HepG2 (cell line): Measurements from ENCODE around the gene RNF6. TPM values are rescaled to one million over a fixed set of nuclear protein-coding genes. Genes with fewer than 3 reads are reported as not detected.

ENCODE experiments used
- CENPT ChIP-seq: sonication (generic); formaldehyde crosslinking; IDR thresholded peaks from 2 replicates; pipeline ENCODE4 v1.8.0; 2022; ENCODE audit warnings: low read depth, mild to moderate bottlenecking, moderate library complexity, missing genetic modification reagents
- FOXK1 ChIP-seq: sonication (generic); formaldehyde crosslinking; IDR thresholded peaks from 2 replicates; pipeline ENCODE4 v1.4.0; 2020; ENCODE audit warnings: low read depth, missing genetic modification reagents, borderline replicate concordance
- HNF4G ChIP-seq, 2 experiments: sonication (generic) in 1 of 2; formaldehyde crosslinking in 1 of 2; IDR thresholded peaks; 2 replicates each; pipeline versions ENCODE4 v1.4.0 to v1.6.1; 2011 to 2020; ENCODE audit warnings: borderline replicate concordance in 2 of 2, low read depth in 2 of 2, mild to moderate bottlenecking in 2 of 2, low read length in 1 of 2, missing genetic modification reagents in 1 of 2, moderate library complexity in 1 of 2
- HNRNPH1 ChIP-seq: fragments of 200-400 bp; formaldehyde crosslinking; optimal IDR thresholded peaks from 2 replicates; pipeline ENCODE3; 2017; ENCODE audit warnings: mild to moderate bottlenecking, low read depth, low read length
- KMT2B ChIP-seq: IDR thresholded peaks from 2 replicates; pipeline ENCODE4 v1.6.1; 2016; ENCODE audit warnings: missing genetic modification reagents, missing compliant biosample characterization
- MED8 ChIP-seq: sonication (generic); formaldehyde crosslinking; IDR thresholded peaks from 2 replicates; pipeline ENCODE4 v1.8.1; 2023; ENCODE audit warnings: mild to moderate bottlenecking, missing genetic modification reagents; ENCODE audit not compliant: insufficient replicate concordance
- NFIB ChIP-seq: sonication (generic); formaldehyde crosslinking; IDR thresholded peaks from 2 replicates; pipeline ENCODE4 v1.9.0; 2021; ENCODE audit warnings: missing genetic modification reagents, mild to moderate bottlenecking, borderline replicate concordance
- NR2F2 ChIP-seq: IDR thresholded peaks from 2 replicates; pipeline ENCODE4 v1.6.1; 2012; ENCODE audit warnings: low read depth, inconsistent platforms, borderline replicate concordance
- ZBTB7A ChIP-seq: sonication (generic); formaldehyde crosslinking; IDR thresholded peaks from 2 replicates; pipeline ENCODE4 v1.8.0; 2022; ENCODE audit warnings: mild to moderate bottlenecking, missing genetic modification reagents
- ZFP82 ChIP-seq: sonication (generic); formaldehyde crosslinking; IDR thresholded peaks from 2 replicates; pipeline ENCODE4 v1.5.1; 2020; ENCODE audit warnings: mild to moderate bottlenecking, missing genetic modification reagents, borderline replicate concordance
- ZNF136 ChIP-seq: sonication (generic); formaldehyde crosslinking; IDR thresholded peaks from 2 replicates; pipeline ENCODE4 v1.8.1; 2022; ENCODE audit warnings: low read depth, mild to moderate bottlenecking, moderate library complexity, missing genetic modification reagents
- ZNF619 ChIP-seq: sonication (generic); formaldehyde crosslinking; IDR thresholded peaks from 2 replicates; pipeline ENCODE4 v1.4.0; 2020; ENCODE audit warnings: mild to moderate bottlenecking, missing genetic modification reagents
- ZZZ3 ChIP-seq: sonication (generic); formaldehyde crosslinking; IDR thresholded peaks from 2 replicates; pipeline ENCODE4 v1.4.0; 2020; ENCODE audit warnings: missing genetic modification reagents, mild to moderate bottlenecking, borderline replicate concordance
- polyA plus RNA-seq, 8 experiments: library from polyadenylated mRNA; depleted of rRNA in 3 of 8; stranded (reverse) in 7 of 8; unstranded in 1 of 8; fragments of >200 nt; fragmentation: Illumina TruSeq in 4 of 8; extraction: Trizol in 4 of 8; gene quantifications; 2 replicates each; pipeline versions ENCODE4 v1.2.1 to v1.2.3, GENCODE V29; 2011 to 2016; ENCODE audit warnings: low read depth in 4 of 8, missing spikeins in 1 of 8, mixed read lengths in 1 of 8; ENCODE audit not compliant: insufficient read depth in 1 of 8
- total RNA-seq, 5 experiments: library from RNA; depleted of rRNA; stranded (reverse); fragments of >200 nt; fragmentation: Illumina TruSeq; extraction: Trizol; gene quantifications; 2 replicates each; pipeline ENCODE4 v1.2.3, GENCODE V29; 2016; ENCODE audit warnings: low read depth in 1 of 5
- TF ChIP-seq, protein P1 (sequence below): sonication (generic); formaldehyde crosslinking; IDR thresholded peaks from 2 replicates; pipeline ENCODE4 v1.9.0; 2021; ENCODE audit warnings: missing genetic modification reagents, borderline replicate concordance
- TF ChIP-seq, protein P2 (sequence below): sonication (generic); formaldehyde crosslinking; conservative IDR thresholded peaks from 2 replicates; pipeline ENCODE4 v1.8.0; 2022; ENCODE audit warnings: low read depth, missing genetic modification reagents
- TF ChIP-seq, protein P3 (sequence below): sonication (generic); formaldehyde crosslinking; IDR thresholded peaks from 2 replicates; pipeline ENCODE4 v1.4.0; 2020; ENCODE audit warnings: mild to moderate bottlenecking, missing genetic modification reagents, borderline replicate concordance
- TF ChIP-seq, protein P4 (sequence below): sonication (generic); formaldehyde crosslinking; IDR thresholded peaks from 2 replicates; pipeline ENCODE4 v1.9.0; 2021; ENCODE audit warnings: missing genetic modification reagents, borderline replicate concordance

Gene RNF6
- total and polyA plus RNA-seq, 2 of the 13 experiments (the other 11 are each of a cell fraction or from before 2014, with no cell fraction given): 14.6 to 36.8 TPM

DNA sequence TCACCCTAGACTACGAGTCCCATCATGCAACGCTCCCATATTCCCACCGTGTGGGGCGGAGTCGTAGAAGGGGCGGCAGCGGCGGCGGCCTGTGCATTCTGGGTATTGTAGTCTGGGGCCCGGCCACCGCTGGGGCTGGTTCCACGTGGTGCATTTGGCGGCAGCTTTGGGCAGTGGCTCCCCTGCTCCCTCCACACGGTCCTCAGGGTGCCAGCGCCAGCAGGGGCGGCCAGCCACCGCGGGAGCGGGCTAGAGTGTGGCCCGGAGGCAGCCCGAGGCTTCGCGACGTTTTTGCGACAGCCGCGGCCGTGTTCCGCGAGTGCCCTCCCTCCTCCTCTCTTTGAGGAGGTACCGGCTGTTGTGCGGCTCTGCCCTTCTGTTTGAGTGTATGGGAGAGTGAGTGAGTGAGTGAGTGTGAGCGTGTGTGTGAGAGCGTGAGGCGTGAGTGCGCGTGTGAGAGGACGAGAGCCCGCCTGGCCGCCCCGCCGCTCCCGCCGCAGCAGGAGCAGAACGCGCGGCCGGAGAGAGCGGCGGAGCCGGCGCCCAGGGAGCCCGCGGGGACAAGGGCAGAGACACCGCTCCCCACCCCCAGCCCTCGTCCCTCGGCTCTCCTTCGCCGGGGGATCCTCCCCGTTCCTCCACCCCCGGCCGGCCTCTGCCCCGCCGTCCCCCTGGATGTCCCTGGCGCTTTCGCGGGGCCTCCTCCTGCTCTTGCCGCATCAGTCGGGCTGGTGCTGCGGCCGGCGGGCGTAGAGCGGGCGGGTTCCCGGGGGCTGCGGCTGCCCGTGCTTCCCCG, 31.9 kb upstream of the RNF6 start, which contains the start of gene CDK8 (continued):
- TF ChIP-seq ZZZ3 (CRISPR knock-in tag): no peak
- TF ChIP-seq NR2F2: peak; percentile 41; the same call in 1 of the 2 replicates
- TF ChIP-seq, protein P1, sequence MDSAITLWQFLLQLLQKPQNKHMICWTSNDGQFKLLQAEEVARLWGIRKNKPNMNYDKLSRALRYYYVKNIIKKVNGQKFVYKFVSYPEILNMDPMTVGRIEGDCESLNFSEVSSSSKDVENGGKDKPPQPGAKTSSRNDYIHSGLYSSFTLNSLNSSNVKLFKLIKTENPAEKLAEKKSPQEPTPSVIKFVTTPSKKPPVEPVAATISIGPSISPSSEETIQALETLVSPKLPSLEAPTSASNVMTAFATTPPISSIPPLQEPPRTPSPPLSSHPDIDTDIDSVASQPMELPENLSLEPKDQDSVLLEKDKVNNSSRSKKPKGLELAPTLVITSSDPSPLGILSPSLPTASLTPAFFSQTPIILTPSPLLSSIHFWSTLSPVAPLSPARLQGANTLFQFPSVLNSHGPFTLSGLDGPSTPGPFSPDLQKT (CRISPR knock-in tag): no peak
- TF ChIP-seq KMT2B (CRISPR knock-in tag): peak; percentile 90
- TF ChIP-seq, protein P2, sequence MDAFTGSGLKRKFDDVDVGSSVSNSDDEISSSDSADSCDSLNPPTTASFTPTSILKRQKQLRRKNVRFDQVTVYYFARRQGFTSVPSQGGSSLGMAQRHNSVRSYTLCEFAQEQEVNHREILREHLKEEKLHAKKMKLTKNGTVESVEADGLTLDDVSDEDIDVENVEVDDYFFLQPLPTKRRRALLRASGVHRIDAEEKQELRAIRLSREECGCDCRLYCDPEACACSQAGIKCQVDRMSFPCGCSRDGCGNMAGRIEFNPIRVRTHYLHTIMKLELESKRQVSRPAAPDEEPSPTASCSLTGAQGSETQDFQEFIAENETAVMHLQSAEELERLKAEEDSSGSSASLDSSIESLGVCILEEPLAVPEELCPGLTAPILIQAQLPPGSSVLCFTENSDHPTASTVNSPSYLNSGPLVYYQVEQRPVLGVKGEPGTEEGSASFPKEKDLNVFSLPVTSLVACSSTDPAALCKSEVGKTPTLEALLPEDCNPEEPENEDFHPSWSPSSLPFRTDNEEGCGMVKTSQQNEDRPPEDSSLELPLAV (CRISPR knock-in tag): no peak
- TF ChIP-seq ZBTB7A: no peak
- TF ChIP-seq, protein P3, sequence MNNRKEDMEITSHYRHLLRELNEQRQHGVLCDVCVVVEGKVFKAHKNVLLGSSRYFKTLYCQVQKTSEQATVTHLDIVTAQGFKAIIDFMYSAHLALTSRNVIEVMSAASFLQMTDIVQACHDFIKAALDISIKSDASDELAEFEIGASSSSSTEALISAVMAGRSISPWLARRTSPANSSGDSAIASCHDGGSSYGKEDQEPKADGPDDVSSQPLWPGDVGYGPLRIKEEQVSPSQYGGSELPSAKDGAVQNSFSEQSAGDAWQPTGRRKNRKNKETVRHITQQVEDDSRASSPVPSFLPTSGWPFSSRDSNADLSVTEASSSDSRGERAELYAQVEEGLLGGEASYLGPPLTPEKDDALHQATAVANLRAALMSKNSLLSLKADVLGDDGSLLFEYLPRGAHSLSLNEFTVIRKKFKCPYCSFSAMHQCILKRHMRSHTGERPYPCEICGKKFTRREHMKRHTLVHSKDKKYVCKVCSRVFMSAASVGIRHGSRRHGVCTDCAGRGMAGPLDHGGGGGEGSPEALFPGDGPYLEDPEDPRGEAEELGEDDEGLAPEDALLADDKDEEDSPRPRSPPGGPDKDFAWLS: no peak
- no peak for TF ChIP-seq MED8 (CRISPR knock-in tag)
- TF ChIP-seq, protein P4, sequence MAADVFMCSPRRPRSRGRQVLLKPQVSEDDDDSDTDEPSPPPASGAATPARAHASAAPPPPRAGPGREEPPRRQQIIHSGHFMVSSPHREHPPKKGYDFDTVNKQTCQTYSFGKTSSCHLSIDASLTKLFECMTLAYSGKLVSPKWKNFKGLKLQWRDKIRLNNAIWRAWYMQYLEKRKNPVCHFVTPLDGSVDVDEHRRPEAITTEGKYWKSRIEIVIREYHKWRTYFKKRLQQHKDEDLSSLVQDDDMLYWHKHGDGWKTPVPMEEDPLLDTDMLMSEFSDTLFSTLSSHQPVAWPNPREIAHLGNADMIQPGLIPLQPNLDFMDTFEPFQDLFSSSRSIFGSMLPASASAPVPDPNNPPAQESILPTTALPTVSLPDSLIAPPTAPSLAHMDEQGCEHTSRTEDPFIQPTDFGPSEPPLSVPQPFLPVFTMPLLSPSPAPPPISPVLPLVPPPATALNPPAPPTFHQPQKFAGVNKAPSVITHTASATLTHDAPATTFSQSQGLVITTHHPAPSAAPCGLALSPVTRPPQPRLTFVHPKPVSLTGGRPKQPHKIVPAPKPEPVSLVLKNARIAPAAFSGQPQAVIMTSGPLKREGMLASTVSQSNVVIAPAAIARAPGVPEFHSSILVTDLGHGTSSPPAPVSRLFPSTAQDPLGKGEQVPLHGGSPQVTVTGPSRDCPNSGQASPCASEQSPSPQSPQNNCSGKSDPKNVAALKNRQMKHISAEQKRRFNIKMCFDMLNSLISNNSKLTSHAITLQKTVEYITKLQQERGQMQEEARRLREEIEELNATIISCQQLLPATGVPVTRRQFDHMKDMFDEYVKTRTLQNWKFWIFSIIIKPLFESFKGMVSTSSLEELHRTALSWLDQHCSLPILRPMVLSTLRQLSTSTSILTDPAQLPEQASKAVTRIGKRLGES (CRISPR knock-in tag): no peak; the same call in 1 of the 2 replicates
- TF ChIP-seq CENPT (CRISPR knock-in tag): no peak
- TF ChIP-seq HNF4G (IDR thresholded peaks at IDR 0.05; ENCODE audit: borderline replicate concordance, low read depth, low read length): no peak
- no peak for TF ChIP-seq HNF4G (CRISPR knock-in tag; IDR thresholded peaks at IDR 0.05; ENCODE audit: borderline replicate concordance, low read depth)
- no peak for TF ChIP-seq HNRNPH1
- TF ChIP-seq NFIB (CRISPR knock-in tag): no peak
- TF ChIP-seq FOXK1 (CRISPR knock-in tag): 0 out of 2 replicates have a peak, but pooled peaks have one; percentile 28
- TF ChIP-seq ZNF619: no peak
- TF ChIP-seq ZFP82 (CRISPR knock-in tag): no peak
- TF ChIP-seq ZNF136 (CRISPR knock-in tag): no peak
